GM19463 (cell line): Measurements from ENCODE around the gene CBX3.
"Not testable (repeated sequence)": the region's sequence is repeated elsewhere in the genome, so short reads cannot be mapped to it uniquely, and the experiment has no call there.

ENCODE experiments used
- ATAC-seq: cut with Tn5 transposase; IDR thresholded peaks from one replicate; pipeline ENCODE4 v1.9.1; 2021; ENCODE audit warnings: mild to moderate bottlenecking, moderate library complexity; ENCODE audit not compliant: unreplicated experiment

The CBX3 gene

GRCh38 chr7:26169271-26169670 is 32.3 kb upstream of the CBX3 start:
- ATAC-seq: no peak

- ATAC-seq: no peak
Measured at GRCh38 chr7:26170663-26171062, 30.9 kb upstream of the CBX3 start.

GRCh38 chr7:26171601-26172000 is 29.9 kb upstream of the CBX3 start:
- ATAC-seq: no peak

- ATAC-seq: no peak
Measured at GRCh38 chr7:26172048-26172447, 29.5 kb upstream of the CBX3 start.

GRCh38 chr7:26175903-26176302 is 25.6 kb upstream of the CBX3 start:
- not testable (repeated sequence) for ATAC-seq

- not testable (repeated sequence) for ATAC-seq
Measured at GRCh38 chr7:26176696-26177095, 24.8 kb upstream of the CBX3 start.

- ATAC-seq: not testable (repeated sequence)
Measured at GRCh38 chr7:26177269-26177668, 24.3 kb upstream of the CBX3 start.

- ATAC-seq: no peak
Measured at GRCh38 chr7:26178272-26178960, 23.1 kb upstream of the CBX3 start.

- ATAC-seq: no peak
Measured at GRCh38 chr7:26179422-26179821, 22.1 kb upstream of the CBX3 start.

GRCh38 chr7:26179826-26180497 is 21.6 kb upstream of the CBX3 start:
- ATAC-seq: no peak

- no peak for ATAC-seq
Measured at GRCh38 chr7:26180792-26181198, 20.8 kb upstream of the CBX3 start.

- no peak for ATAC-seq
Measured at GRCh38 chr7:26181474-26182227, 19.9 kb upstream of the CBX3 start.

GRCh38 chr7:26182283-26182682 is 19.3 kb upstream of the CBX3 start:
- ATAC-seq: no peak

GRCh38 chr7:26182706-26183105 is 18.8 kb upstream of the CBX3 start:
- ATAC-seq: no peak

GRCh38 chr7:26183545-26184280 is 17.8 kb upstream of the CBX3 start:
- no peak for ATAC-seq

GRCh38 chr7:26184281-26185101 is 17.1 kb upstream of the CBX3 start:
- not testable (repeated sequence) for ATAC-seq

GRCh38 chr7:26185131-26185843 is 16.3 kb upstream of the CBX3 start:
- peak; percentile 46 for ATAC-seq

- ATAC-seq: no peak
Measured at GRCh38 chr7:26185844-26186180, 15.7 kb upstream of the CBX3 start.

GRCh38 chr7:26186364-26187311 is 14.9 kb upstream of the CBX3 start:
- ATAC-seq: no peak
